Stimulated activated effector memory CD8-positive, alpha-beta T cell treated with anti-CD3 and anti-CD28 coated beads, Interleukin-12 subunit alpha, Interleukin-12 subunit beta, amount 100 ng/mL, for 72 hours (primary cell): ENCODE measurements around the gene USP6NL.

Source experiments
- ATAC-seq: fragments of 150-1000 bp; cut with Tn5 transposase; 2 replicates; pipeline ENCODE4 v1.10.0; 2021
- DNase-seq, 2 donors: peaks; one replicate each; pipeline ENCODE4 v3.0.0; 2021 to 2022; ENCODE audit warnings: low spot score in 2 of 2
- H3K27ac Mint-ChIP-seq: one replicate; pipeline ENCODE4 v1.8.0; 2022; ENCODE audit warnings: mild to moderate bottlenecking, mixed read lengths
- H3K36me3 Mint-ChIP-seq: one replicate; pipeline ENCODE4 v1.8.0; 2022; ENCODE audit warnings: mild to moderate bottlenecking, mixed read lengths
- H3K4me1 Mint-ChIP-seq: one replicate; pipeline ENCODE4 v1.8.0; 2022; ENCODE audit warnings: mixed read lengths
- H3K4me3 Mint-ChIP-seq: one replicate; pipeline ENCODE4 v1.8.0; 2022; ENCODE audit warnings: mild to moderate bottlenecking, mixed read lengths
- H3K9me3 Mint-ChIP-seq: one replicate; pipeline ENCODE4 v1.8.0; 2022; ENCODE audit warnings: mixed read lengths

USP6NL gene

DNA sequence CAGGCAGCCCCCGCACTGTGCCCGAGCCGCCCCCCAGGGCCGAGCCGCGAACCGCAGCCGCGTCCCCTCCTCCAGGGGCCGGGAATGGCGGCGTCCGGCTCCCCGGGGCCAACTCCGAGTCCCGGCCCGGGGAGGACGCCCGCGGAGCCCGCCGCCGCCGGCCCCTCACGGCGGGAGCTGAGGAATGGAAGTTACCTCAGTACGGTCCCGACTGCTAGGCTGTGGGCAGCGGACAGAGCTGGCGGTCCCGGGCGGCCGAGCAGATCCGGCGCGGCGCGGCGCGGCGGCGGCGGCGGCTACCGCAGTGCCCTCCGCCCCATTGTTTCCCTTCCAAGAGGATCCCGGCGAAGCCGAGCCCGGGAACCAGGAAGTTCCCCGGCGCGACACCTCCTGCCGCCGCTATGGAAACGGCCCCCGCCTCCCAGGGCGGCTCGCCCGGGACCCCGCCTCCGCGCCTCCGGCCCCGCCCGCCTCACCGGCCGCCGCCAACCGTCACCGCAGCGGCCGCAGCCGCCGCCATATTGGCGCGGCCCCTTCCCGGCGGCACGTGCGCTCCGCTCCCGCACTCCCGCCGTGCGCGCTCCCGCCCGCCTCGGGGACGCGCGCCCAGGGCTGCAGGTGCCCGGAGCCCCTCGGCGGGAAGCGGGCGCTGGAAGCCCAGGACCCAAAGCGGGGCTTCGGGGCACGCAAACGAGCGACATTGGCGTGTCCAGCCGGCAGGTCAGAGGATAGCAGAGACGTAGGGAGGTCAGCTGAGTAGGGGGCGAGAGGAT lies at the start of gene USP6NL:
USP6NL (minus strand) TSS at position 403 of the 773 bp plus-strand sequence. CDS start 14,016 bp downstream, outside the sequence.
- peak within 1 kb of the TSS; percentile 69 for H3K27ac Mint-ChIP-seq
- DNase-seq (peak; percentile 37 to 68), ATAC-seq (peak; percentile 73)
- H3K9me3 Mint-ChIP-seq, result no peaks in the 10 kb centered on the region
- H3K4me1 Mint-ChIP-seq, result peaks cover 7% of the 10 kb centered on the region
- peak within 1 kb of the TSS; percentile 68 for H3K4me3 Mint-ChIP-seq
- H3K36me3 Mint-ChIP-seq, result no peaks in the 10 kb centered on the region

DNA sequence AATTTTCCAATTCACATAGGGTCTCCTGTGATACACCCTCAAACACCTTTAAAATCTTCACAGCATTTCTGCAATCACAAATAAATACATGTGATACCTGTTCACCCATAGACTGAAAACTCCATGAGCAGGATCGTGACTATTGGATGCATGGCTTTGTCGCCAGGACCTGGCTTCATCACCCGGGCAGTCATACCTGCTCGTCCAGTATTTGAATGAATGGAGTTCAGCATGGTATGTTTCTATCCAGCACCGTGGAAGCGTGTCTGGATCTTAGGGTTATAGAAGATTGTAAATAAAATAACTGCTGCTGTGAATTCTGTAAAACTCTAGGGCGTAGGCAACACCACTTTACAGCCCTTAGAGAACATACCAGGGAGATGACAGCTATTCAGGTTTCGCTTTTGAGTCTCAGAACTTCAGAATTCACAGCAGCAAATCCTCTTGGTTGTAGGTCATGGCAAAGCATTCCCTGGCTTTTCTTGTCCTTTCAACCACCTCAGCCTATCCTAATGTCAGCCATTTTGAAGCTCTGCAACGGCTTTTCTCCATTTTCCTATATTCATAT lies 47.4 kb upstream of the USP6NL start:
- H3K4me3 Mint-ChIP-seq, result no peak overlapping the region
- H3K9me3 Mint-ChIP-seq, result no peaks in the 10 kb centered on the region
- DNase-seq, result no peak
- H3K36me3 Mint-ChIP-seq, result no peaks in the 10 kb centered on the region
- H3K27ac Mint-ChIP-seq, result no peak overlapping the region
- no peak for ATAC-seq
- peaks cover 6% of the 10 kb centered on the region for H3K4me1 Mint-ChIP-seq

DNA sequence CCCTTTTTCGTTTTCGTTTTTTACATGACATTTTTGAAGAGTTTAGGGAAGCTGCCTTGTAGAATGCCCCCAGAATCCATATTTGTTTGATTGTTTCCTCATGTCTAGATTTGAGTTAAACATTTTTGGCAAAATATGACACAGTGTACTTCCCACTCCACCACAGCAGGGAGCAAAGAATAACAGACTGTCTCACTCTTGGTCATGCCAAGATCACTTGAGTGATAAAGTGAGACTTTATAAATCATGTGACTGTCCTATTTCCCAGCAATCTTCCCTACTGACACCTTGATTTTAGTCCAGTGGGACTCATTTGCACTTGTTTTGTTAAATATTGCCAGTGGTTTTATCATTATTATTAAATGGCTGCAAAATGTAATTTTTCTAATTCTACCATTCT lies 44.4 kb upstream of the USP6NL start:
- no peak overlapping the region for H3K4me3 Mint-ChIP-seq
- no peak for ATAC-seq

DNA sequence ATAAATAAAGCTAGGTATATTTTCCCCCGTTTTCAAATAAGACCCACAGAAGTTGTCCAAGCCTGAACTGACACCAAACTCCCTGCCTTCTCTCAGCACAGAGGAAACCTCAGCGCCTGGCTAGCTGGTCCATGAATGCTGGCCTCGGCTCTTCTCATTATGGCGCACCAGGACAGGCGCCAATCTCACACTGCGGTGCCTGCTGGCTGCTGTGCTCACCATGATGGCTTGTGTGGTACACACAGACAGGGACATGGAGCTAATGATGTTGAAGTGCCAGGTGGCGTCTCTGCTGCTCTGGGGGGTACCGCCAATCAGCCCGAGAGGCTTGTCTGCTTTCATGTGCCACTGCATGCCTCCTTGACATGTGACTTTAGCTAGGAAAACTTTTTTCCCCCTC lies 43.2 kb upstream of the USP6NL start:
- ATAC-seq (no peak), DNase-seq (no peak)
- no peak overlapping the region for H3K27ac Mint-ChIP-seq
- H3K36me3 Mint-ChIP-seq, result no peaks in the 10 kb centered on the region
- no peaks in the 10 kb centered on the region for H3K4me1 Mint-ChIP-seq
- H3K4me3 Mint-ChIP-seq, result no peak overlapping the region
- no peaks in the 10 kb centered on the region for H3K9me3 Mint-ChIP-seq

More for the DNA sequence above, 44.4 kb upstream of the USP6NL start:
- Mint-ChIP-seq H3K9me3 (no peaks in the 10 kb centered on the region), H3K27ac (no peak overlapping the region), H3K4me1 (no peaks in the 10 kb centered on the region), H3K36me3 (no peaks in the 10 kb centered on the region)
- DNase-seq, result no peak

DNA sequence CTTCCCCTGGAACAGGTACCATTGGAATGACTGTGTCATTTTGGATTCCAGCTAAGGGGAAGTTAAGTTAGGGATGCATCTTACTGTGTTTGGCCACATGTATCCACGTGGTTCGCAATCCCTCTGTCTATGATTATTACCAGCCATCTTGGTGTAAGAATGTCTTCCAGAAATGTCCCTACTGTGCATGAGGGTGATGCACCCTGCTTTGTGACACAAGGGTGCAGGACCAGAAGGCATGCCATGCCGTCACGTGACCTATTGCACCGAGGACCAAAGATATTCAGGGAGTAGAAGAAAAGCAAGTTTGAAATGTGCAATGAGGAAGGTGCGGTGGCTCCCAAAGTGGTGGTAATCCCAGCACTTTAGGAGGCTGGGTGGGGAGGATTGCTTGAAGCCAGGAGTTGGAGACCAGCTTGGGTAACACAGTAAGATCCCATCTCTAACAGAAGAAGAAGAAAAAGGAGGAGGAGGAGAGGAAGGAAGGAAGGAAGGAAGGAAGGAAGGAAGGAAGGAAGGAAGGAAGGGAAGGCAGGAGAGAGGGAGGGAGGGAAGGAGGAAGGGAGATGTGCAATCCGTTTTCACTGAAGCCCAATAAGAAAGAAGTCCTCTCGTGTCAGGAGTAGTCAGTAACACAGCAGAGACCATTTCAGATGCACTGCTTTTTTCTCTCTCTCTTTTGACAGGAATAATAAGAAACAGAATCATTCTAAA lies 42.5 kb upstream of the USP6NL start:
- no peak for ATAC-seq
- Mint-ChIP-seq H3K36me3 (no peaks in the 10 kb centered on the region), H3K9me3 (no peaks in the 10 kb centered on the region), H3K4me3 (no peak overlapping the region), H3K4me1 (no peaks in the 10 kb centered on the region), H3K27ac (no peak overlapping the region)
- DNase-seq, result no peak

DNA sequence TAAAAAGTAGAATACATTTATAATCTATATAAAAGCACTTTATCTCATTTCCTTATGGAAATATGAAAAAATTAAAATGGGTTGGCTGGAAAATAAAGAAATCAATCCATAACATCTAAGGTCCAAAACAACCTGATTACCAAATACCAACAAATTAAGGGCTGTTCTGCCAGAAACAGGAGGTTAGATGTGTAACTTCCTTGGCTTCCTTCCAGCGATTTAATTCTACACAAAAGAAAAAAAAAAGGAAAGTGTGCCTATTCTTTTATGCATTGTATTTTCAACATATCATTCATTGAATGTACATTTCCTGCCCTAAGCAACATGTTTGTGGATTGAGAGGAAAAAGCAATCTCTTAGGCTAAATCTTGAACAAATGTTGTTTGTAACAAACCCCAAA lies 36.2 kb upstream of the USP6NL start:
- H3K4me1 Mint-ChIP-seq, result no peaks in the 10 kb centered on the region
- H3K9me3 Mint-ChIP-seq, result no peaks in the 10 kb centered on the region
- no peaks in the 10 kb centered on the region for H3K36me3 Mint-ChIP-seq
- no peak overlapping the region for H3K4me3 Mint-ChIP-seq
- DNase-seq, result no peak
- H3K27ac Mint-ChIP-seq, result no peak overlapping the region
- ATAC-seq, result no peak

DNA sequence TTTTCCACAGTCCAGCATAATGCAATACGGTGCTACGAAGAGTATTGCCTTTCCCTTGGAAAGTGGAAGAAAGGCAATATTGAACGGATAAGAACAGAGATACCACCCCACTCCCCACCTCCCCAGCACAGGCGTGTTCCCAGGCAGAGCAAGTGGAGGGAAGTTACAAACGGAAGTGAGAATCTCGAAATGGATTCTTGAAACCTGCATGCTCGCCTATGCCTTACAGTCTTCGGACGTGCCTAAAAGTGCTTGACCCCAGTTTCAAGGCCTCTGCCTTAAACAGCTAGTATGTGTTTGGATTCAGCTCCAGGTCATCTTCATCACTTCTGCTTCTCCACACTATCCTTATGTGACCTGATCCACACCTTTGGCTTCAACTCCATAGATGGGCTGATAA lies 35.0 kb upstream of the USP6NL start:
- no peak for ATAC-seq
- no peaks in the 10 kb centered on the region for H3K4me1 Mint-ChIP-seq
- H3K4me3 Mint-ChIP-seq, result no peak overlapping the region
- H3K36me3 Mint-ChIP-seq, result no peaks in the 10 kb centered on the region
- no peaks in the 10 kb centered on the region for H3K9me3 Mint-ChIP-seq
- no peak for DNase-seq
- no peak overlapping the region for H3K27ac Mint-ChIP-seq

DNA sequence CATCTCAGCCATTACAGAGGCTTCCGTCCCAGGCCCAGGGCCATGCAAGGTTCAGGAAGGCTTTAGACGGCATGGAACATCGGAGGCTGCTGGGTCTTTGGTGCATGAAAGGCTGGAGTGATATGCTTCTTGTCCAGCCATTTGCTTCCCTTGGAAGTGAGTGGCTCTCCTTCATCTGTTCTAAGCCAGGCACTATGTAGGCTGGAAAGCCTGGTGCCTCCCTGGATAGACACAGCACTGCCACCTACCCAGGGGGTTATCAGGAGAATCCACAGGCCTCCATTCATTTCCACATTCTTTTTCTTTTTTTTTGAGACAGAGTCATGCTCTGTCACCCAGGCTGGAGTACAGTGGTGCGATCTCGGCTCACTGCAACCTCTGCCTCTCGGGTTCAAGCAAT lies 31.6 kb upstream of the USP6NL start:
- H3K4me3 Mint-ChIP-seq, result no peak overlapping the region
- H3K9me3 Mint-ChIP-seq, result no peaks in the 10 kb centered on the region
- ATAC-seq (no peak), DNase-seq (no peak)
- H3K36me3 Mint-ChIP-seq, result no peaks in the 10 kb centered on the region
- no peak overlapping the region for H3K27ac Mint-ChIP-seq
- H3K4me1 Mint-ChIP-seq, result no peaks in the 10 kb centered on the region

DNA sequence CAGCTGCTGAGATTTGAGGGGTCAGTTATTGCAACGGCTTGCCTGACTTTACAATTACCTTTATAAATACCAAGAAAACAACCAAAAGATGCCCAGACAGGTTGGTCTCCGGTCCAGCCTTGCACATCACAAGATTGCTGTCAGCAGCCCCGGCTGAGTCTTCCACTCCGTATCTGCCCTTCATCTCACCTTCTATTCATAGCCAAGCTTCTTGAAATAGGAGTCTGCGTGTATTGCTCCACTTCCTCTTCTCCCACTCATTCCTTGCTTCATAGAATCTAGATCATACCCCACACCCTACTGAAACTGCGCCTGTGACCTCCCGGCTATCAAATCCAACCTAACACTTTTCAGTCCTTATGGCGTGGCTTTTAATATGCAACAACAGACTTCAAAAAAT lies 31.1 kb upstream of the USP6NL start:
- ATAC-seq (no peak), DNase-seq (no peak)
- Mint-ChIP-seq H3K27ac (no peak overlapping the region), H3K36me3 (no peaks in the 10 kb centered on the region), H3K4me1 (no peaks in the 10 kb centered on the region), H3K9me3 (no peaks in the 10 kb centered on the region), H3K4me3 (no peak overlapping the region)

DNA sequence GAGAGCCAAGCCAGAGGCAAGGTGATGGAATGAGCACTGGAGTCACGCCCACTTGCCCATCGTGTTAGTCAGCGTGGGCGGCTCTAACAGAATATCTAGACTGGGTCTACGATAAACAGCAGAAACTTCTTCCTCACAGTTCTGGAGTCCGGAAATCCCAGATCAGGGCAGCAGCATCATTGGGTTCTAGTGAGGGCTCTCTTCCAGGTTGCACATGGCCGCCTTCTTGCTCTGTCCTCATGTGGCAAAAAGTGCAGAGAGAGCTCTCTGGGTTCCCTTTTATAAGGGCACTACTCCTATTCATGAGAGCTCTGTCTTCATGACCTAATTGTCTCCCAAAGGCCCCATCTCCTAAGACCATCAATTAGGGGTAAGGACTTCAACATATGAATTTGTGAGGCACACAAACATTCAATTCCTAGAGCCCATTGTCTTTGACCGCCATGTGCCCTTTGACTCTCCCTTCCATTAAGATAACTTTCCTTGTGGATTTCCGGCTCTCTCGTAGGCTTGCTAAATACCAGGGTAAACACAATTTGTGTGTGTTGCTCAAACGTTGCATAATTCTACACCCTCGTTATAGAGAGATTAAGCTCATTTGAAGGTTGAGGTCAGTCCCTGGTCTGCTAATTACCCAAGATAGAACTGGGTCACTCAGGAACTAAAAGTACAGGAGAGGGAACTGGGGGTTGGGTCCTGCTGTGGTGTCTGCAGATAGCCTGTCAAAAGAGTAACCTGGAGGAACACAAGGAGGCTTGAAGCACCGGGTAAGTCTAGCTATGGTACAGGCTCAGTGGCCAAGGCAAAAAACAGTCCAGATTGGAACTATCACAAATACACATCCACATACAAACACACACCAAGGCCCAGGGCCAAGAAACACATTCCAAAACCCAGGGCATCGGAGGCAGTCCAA lies 28.7 kb upstream of the USP6NL start:
- Mint-ChIP-seq H3K4me1 (no peaks in the 10 kb centered on the region), H3K27ac (no peak overlapping the region), H3K4me3 (no peak overlapping the region), H3K9me3 (no peaks in the 10 kb centered on the region), H3K36me3 (no peaks in the 10 kb centered on the region)
- DNase-seq (no peak), ATAC-seq (no peak)

DNA sequence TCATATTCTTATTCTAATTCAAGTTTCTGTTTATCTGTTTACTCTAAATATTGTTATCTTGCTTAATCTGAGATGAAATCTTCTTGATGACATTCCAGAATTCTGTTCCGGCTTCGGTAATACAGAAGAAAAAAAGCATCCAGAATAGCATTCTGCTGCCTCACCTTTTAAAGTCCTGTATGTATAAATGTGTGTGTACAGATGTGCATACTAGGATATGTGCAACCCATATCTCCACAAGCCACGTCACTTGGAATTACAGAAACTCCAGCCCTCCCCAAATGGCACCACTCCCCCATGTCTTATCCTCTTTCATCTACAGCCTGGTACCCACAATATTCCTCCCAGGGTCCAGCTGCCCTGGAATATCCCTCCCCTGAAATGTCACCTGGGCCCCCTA lies 27.9 kb upstream of the USP6NL start:
- Mint-ChIP-seq H3K27ac (no peak overlapping the region), H3K4me1 (no peaks in the 10 kb centered on the region), H3K4me3 (no peak overlapping the region), H3K9me3 (no peaks in the 10 kb centered on the region), H3K36me3 (no peaks in the 10 kb centered on the region)
- no peak for ATAC-seq
- no peak for DNase-seq

DNA sequence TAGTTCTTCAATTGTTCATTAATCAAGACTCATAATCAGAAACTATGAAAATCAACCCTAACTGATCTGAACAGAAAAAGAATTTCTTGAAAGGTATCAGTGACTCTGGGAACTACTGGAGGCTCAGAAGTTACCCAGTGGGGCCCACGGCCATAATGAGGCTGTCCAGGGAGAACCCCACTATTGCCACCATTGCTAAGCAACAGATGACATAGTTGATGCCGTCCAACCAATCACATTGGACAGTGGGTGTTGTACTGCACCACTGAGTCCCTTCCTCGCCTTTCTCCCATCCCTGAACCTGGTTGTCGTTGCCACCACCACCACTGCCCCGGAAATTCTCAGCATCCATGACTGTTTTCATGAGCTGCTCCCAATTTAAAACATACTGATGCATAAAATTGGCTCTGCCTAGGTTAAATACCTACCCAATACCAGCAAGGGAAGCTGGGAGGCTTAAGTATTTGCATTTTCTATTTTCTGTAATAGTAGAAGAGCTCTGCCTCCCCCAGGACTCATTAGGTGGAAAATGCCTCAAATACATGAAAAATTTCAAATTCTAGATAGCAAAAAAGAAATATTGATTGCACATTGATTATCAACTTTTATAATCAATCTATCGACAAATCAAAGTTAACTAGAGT lies 26.7 kb upstream of the USP6NL start:
- H3K4me1 Mint-ChIP-seq, result no peaks in the 10 kb centered on the region
- no peaks in the 10 kb centered on the region for H3K36me3 Mint-ChIP-seq
- ATAC-seq, result no peak
- no peak overlapping the region for H3K27ac Mint-ChIP-seq
- no peak overlapping the region for H3K4me3 Mint-ChIP-seq
- no peak for DNase-seq
- no peaks in the 10 kb centered on the region for H3K9me3 Mint-ChIP-seq

DNA sequence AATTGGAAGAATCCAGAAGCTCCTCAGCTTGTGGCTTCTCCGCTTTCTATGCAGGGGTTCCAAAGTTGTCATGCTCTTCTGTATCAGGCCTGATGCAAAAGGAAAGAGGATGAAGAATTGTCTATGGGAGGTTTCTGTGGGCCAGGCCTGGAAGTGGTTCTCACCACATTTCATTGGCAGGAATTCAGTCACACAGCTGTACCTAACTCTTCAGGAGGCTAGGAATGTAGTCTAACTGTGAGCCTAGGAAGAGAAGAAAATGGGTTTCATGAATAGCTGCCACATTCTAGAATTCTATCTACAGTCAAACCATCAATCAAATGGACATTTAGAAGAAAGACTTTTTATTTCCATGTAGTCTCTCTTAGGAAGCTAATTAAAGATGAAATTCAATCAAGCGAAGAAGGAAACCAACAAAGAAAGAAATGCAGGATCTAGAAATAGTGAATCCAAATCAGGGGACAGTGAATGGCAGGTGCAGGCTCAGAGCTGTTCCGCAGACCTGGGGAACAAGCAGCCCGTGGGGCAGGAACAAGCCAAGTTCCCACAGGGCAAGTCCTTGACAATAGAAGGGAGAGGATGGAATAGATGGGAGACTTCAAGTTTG lies 25.4 kb upstream of the USP6NL start:
- H3K27ac Mint-ChIP-seq, result no peak overlapping the region
- H3K4me3 Mint-ChIP-seq, result no peak overlapping the region
- H3K9me3 Mint-ChIP-seq, result no peaks in the 10 kb centered on the region
- ATAC-seq (no peak), DNase-seq (no peak)
- H3K4me1 Mint-ChIP-seq, result no peaks in the 10 kb centered on the region
- no peaks in the 10 kb centered on the region for H3K36me3 Mint-ChIP-seq

DNA sequence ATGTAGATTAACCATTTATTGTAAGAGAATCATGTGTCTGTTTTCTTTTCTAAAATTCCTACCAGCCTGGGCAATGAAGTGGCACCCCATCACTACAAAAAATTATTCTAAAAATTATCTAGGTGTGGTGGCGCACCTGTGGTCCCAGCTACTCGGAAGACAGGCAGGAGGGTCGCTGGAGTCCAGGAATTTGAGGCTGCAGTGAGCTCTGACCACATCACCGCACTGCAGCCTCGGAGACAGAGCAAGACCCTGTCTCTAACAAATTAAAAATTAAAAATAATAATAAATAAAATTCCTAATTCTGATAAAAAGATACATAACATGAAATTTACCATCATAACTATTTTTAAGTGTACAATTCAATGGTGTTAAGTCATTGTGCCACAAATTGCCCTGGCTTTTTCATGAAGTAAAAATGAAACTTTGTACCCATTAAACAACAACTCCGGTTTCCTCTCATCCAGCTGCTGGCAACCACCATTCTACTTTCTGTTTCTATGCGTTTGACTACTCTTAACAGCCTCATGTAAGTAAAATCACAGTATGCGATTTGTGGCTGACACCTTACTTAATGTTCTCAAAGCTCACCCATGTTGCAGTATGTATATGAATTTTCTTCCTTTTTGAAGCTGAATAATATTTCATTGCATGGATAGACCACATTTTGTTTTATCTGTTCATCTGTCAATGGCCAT lies 20.6 kb upstream of the USP6NL start:
- no peaks in the 10 kb centered on the region for H3K9me3 Mint-ChIP-seq
- no peaks in the 10 kb centered on the region for H3K36me3 Mint-ChIP-seq
- no peak overlapping the region for H3K4me3 Mint-ChIP-seq
- no peak overlapping the region for H3K27ac Mint-ChIP-seq
- no peak for DNase-seq
- H3K4me1 Mint-ChIP-seq, result no peaks in the 10 kb centered on the region
- peak; percentile 99 for ATAC-seq
